ENCODE results near the gene LIFR. TPM values are rescaled to one million over a fixed set of nuclear protein-coding genes. Genes with fewer than 3 reads are reported as not detected.
A peak's percentile ranks its signal among the peaks of the same experiment; 100 is the strongest.

Gene LIFR
- total RNA-seq, 1 experiment from 2014 or later, result 10.4 TPM

GRCh38 chr5:38467353-38468040 lies 88.9 kb downstream of the LIFR start:
- H3F3A ChIP-seq (ENCODE audit: low read length, unreplicated experiment), result peaks cover 4% of the 10 kb centered on the region
- intact Hi-C loops (cut with micrococcal nuclease), result no loop called here
- POLR2A ChIA-PET (ENCODE audit: unreplicated experiment), result interaction anchor here (0.6 kb wide), 1 partner anchor 342 kb away, joined by 4 read pairs; no protein-coding TSS in a partner anchor
- H3K4me1 ChIP-seq (ENCODE audit: insufficient read depth, low read length), result peaks cover 53% of the 10 kb centered on the region
- TSS peak; percentile 75 for BruUV-seq (replicated peaks)
- H4K20me1 ChIP-seq (ENCODE audit: low read length), result no peaks in the 10 kb centered on the region
- H3K4me3 ChIP-seq (ENCODE audit: low read length), result peak overlapping the region; percentile 23; the same call in 1 of the 2 replicates
- no peaks in the 10 kb centered on the region for H3K27me3 ChIP-seq (ENCODE audit: low read length)
- H3K9ac ChIP-seq (ENCODE audit: low read length), result peak overlapping the region; percentile 0; the same call in 1 of the 2 replicates
- peak overlapping the region; percentile 49 for H2AFZ ChIP-seq (ENCODE audit: low read length)
- DNase-seq (peak; percentile 50), ATAC-seq (no peak; the same call in 1 of the 2 replicates)
- H3K9me3 ChIP-seq (ENCODE audit: low read length), result no peaks in the 10 kb centered on the region
- peak overlapping the region; percentile 13 for H3K27ac ChIP-seq (ENCODE audit: low read length)
- no peaks in the 10 kb centered on the region for H3K9me2 ChIP-seq (replicated peaks; ENCODE audit: low read length)
- H3K36me3 ChIP-seq (ENCODE audit: low read depth, low read length), result no peaks in the 10 kb centered on the region
- H3K4me2 ChIP-seq (ENCODE audit: low read length), result peak overlapping the region; percentile 67
- no peak for TF ChIP-seq EZH2 (IDR thresholded peaks at IDR 0.05; ENCODE audit: low read length, unreplicated experiment)
- no peak for TF ChIP-seq EZH2phosphoT487 (IDR thresholded peaks at IDR 0.05; ENCODE audit: borderline replicate concordance, low read length)
- TF ChIP-seq CTCF (conservative IDR thresholded peaks at IDR 0.05; ENCODE audit: low read depth, low read length), result no peak
- CTCF ChIA-PET, result interaction anchor here (1.0 to 1.1 kb wide), 4 partner anchors 26 to 342 kb away, joined by 3 to 6 read pairs (median 6); no protein-coding TSS in a partner anchor
- no peaks in the 10 kb centered on the region for H3K79me2 ChIP-seq (ENCODE audit: low read length)

GRCh38 chr5:38466424-38467189 lies 89.8 kb downstream of the LIFR start:
- ChIA-PET CTCF (interaction anchor here (1.0 to 1.1 kb wide), 3 partner anchors 25 to 342 kb away, joined by 3 to 6 read pairs (median 5); no protein-coding TSS in a partner anchor), POLR2A (ENCODE audit: unreplicated experiment) (no interaction called here)
- intact Hi-C loops (cut with micrococcal nuclease), result no loop called here
- no peak overlapping the region for H2AFZ ChIP-seq (ENCODE audit: low read length)
- H3F3A ChIP-seq (ENCODE audit: low read length, unreplicated experiment), result peaks cover 4% of the 10 kb centered on the region
- H3K79me2 ChIP-seq (ENCODE audit: low read length), result no peaks in the 10 kb centered on the region
- H3K4me1 ChIP-seq (ENCODE audit: insufficient read depth, low read length), result peaks cover 55% of the 10 kb centered on the region
- TF ChIP-seq EZH2 (IDR thresholded peaks at IDR 0.05; ENCODE audit: low read length, unreplicated experiment), result no peak
- TF ChIP-seq EZH2phosphoT487 (IDR thresholded peaks at IDR 0.05; ENCODE audit: borderline replicate concordance, low read length), result no peak
- no peak for TF ChIP-seq CTCF (conservative IDR thresholded peaks at IDR 0.05; ENCODE audit: low read depth, low read length)
- no peaks in the 10 kb centered on the region for H3K9me3 ChIP-seq (ENCODE audit: low read length)
- ATAC-seq (no peak), DNase-seq (no peak)
- H3K4me2 ChIP-seq (ENCODE audit: low read length), result peak overlapping the region; percentile 67; the same call in 1 of the 2 replicates
- H3K4me3 ChIP-seq (ENCODE audit: low read length), result no peak overlapping the region
- no peaks in the 10 kb centered on the region for H3K27me3 ChIP-seq (ENCODE audit: low read length)
- H3K9me2 ChIP-seq (replicated peaks; ENCODE audit: low read length), result no peaks in the 10 kb centered on the region
- H3K9ac ChIP-seq (ENCODE audit: low read length), result no peak overlapping the region
- no peaks in the 10 kb centered on the region for H4K20me1 ChIP-seq (ENCODE audit: low read length)
- no peaks in the 10 kb centered on the region for H3K36me3 ChIP-seq (ENCODE audit: low read depth, low read length)
- no TSS peak for BruUV-seq (replicated peaks)
- no peak overlapping the region for H3K27ac ChIP-seq (ENCODE audit: low read length)

All from PC-3 (cell line).